ENCODE results near the gene CGREF1. TPM values are rescaled to one million over a fixed set of nuclear protein-coding genes. Genes with fewer than 3 reads are reported as not detected.
A peak's percentile ranks its signal among the peaks of the same experiment; 100 is the strongest.

The CGREF1 gene
- total and polyA plus RNA-seq, 3 donors from 2014 or later, result 6.6 to 11.1 (median 7.4) TPM

- no peaks in the 10 kb centered on the region for H3K27me3 ChIP-seq
- no peak overlapping the region for H3K4me3 ChIP-seq
- 50 to 65% methylated on average over 2 to 6 of the region's 6 CpGs for WGBS, 2 donors
- TF ChIP-seq POLR2A (IDR thresholded peaks at IDR 0.05) (no peak), CTCF (IDR thresholded peaks at IDR 0.05) (no peak)
- no peak overlapping the region for H3K27ac ChIP-seq
- no peaks in the 10 kb centered on the region for H3K36me3 ChIP-seq (ENCODE audit: low read depth, missing control alignments)
- H3K4me1 ChIP-seq, result peaks cover 18% of the 10 kb centered on the region
- intact Hi-C loops (cut with DNase I; ENCODE audit: low total_unique reads), result no loop called here
- H3K9me3 ChIP-seq, result no peaks in the 10 kb centered on the region
- DNase-seq, result no peak
These were observed 40.3 kb upstream of the CGREF1 start for GRCh38 chr2:27159271-27159670.

GRCh38 chr2:27158468-27158867 is 39.5 kb upstream of the CGREF1 start:
- Histone ChIP-seq H3K27ac (no peak overlapping the region), H3K4me1 (peaks cover 19% of the 10 kb centered on the region), H3K36me3 (ENCODE audit: low read depth, missing control alignments) (no peaks in the 10 kb centered on the region), H3K4me3 (no peak overlapping the region), H3K9me3 (no peaks in the 10 kb centered on the region), H3K27me3 (no peaks in the 10 kb centered on the region)
- TF ChIP-seq CTCF (IDR thresholded peaks at IDR 0.05) (no peak), POLR2A (IDR thresholded peaks at IDR 0.05) (no peak)
- WGBS, 2 donors, result 84 to 86% methylated on average over 5 to 6 of the region's 6 CpGs
- intact Hi-C loops (cut with DNase I; ENCODE audit: low total_unique reads), result no loop called here
- no peak for DNase-seq

DNA sequence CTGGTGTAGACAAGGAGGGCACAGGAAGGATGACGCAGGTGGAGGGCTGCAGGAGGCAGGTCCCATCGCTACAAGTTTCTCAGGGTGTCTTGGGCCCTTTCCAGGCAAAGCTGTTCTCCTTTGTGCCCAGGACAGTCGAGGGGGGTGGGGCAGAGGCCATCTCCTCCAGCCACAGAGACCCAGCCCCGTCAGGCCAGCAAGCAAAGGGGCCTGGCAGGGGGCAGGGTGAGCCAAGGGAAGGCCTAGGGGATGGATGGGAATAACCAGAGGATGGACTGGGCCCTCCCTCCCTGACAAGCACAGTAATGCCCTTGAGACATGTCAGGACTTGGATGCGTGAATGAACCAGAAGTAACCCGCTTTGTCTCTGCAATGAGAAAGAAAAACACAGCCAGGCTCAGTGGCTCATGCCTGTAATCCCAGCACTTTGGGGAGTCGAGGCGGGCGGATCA is 36.2 kb upstream of the CGREF1 start:
- TF ChIP-seq CTCF (IDR thresholded peaks at IDR 0.05) (no peak), POLR2A (IDR thresholded peaks at IDR 0.05) (no peak)
- Histone ChIP-seq H3K36me3 (ENCODE audit: low read depth, missing control alignments) (no peaks in the 10 kb centered on the region), H3K4me1 (peaks cover 14% of the 10 kb centered on the region), H3K9me3 (no peaks in the 10 kb centered on the region), H3K27me3 (no peaks in the 10 kb centered on the region), H3K27ac (peak overlapping the region; percentile 75 to 89), H3K4me3 (no peak overlapping the region)
- intact Hi-C loops (cut with DNase I; ENCODE audit: low total_unique reads), result no loop called here
- peak; percentile 48 for DNase-seq
- WGBS, 2 donors, result 47 to 60% methylated on average over 8 to 9 of the region's 9 CpGs

DNA sequence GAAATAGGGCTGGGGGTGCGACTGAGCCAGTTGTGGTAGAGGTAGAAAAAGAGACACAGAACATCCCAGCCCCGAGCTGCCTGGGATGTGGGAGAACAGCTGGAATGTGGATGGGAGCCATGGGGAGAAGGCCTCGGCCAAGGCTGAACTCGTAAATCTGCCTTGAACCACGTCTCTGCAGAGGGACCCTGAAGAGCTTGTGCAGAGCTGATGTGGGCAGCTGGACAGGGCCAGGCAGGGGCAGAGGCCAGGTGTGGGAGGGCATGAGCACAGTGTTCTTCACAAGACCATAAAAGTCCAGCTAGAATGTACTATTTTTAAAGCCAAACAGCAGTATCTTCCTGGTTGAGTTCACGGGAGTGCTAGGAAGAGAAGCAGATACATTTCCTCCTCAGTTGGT is 35.6 kb upstream of the CGREF1 start:
- H3K27ac ChIP-seq, result peak overlapping the region; percentile 75 to 89
- DNase-seq, result peak; percentile 85

More for the DNA sequence above, 35.6 kb upstream of the CGREF1 start:
- no peak for TF ChIP-seq POLR2A (IDR thresholded peaks at IDR 0.05)
- no peak for TF ChIP-seq CTCF (IDR thresholded peaks at IDR 0.05)
- no peak overlapping the region for H3K4me3 ChIP-seq
- intact Hi-C loops (cut with DNase I; ENCODE audit: low total_unique reads), result no loop called here
- peaks cover 18% of the 10 kb centered on the region for H3K4me1 ChIP-seq
- 24 to 36% methylated on average over 6 of the region's 6 CpGs for whole genome bisulfite sequencing, 2 donors
- H3K27me3 ChIP-seq, result no peaks in the 10 kb centered on the region
- no peaks in the 10 kb centered on the region for H3K9me3 ChIP-seq
- H3K36me3 ChIP-seq (ENCODE audit: low read depth, missing control alignments), result no peaks in the 10 kb centered on the region
